Stimulated activated CD4-positive, alpha-beta T cell treated with anti-CD3 and anti-CD28 coated beads, Interleukin-2, amount 100 ng/mL, for 4 hours (primary cell): ENCODE results near the gene LRRC9.
"Not testable (repeated sequence)": the region's sequence is repeated elsewhere in the genome, so short reads cannot be mapped to it uniquely, and the experiment has no call there.

ENCODE experiments used
- DNase-seq: peaks from one replicate; pipeline ENCODE4 v3.0.0-alpha.2; 2020; ENCODE audit warnings: low read depth

The LRRC9 gene

DNA sequence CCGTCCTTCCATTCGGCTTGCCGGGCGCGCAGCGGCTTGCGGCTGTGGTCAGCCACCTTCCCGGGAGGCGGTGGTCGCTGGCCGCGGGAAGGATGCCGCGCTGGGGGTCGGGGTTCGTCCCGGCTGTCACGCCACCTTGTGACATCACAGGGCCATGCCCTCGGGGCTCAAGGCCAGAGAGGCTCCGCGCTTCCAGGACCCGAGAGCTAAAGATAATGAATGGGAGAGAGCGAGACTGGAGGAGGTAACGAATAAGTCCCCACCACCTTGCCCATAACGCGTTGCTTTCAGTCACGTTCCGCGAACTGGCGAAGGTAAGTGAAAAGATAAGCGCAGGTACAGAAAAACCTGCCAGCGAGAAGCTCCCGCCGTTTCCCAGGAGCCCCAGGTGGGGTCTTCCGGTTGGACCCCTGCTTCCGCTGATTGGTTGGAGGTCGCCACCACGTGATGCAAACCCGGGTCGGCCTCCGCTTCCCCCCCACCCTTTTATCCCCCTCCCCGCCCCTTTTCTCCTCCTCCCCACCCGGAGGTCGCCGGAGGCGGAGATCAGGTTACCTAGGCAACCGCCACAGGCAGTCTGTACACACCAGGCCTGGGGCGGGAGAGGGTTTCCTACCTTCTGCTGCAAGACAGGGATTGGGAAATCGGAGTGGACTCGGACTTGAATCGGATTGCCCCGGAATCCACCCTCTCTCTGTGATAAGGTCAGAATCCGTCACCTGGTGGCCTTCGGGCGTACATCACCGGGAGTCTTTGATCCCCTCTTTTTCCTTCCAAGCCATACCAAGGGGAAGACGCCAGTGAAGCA is at the start of gene LRRC9:
Gene LRRC9 (plus strand): TSS at position 575 of the 808 bp plus-strand sequence.
- DNase-seq = peak; percentile 9

DNA sequence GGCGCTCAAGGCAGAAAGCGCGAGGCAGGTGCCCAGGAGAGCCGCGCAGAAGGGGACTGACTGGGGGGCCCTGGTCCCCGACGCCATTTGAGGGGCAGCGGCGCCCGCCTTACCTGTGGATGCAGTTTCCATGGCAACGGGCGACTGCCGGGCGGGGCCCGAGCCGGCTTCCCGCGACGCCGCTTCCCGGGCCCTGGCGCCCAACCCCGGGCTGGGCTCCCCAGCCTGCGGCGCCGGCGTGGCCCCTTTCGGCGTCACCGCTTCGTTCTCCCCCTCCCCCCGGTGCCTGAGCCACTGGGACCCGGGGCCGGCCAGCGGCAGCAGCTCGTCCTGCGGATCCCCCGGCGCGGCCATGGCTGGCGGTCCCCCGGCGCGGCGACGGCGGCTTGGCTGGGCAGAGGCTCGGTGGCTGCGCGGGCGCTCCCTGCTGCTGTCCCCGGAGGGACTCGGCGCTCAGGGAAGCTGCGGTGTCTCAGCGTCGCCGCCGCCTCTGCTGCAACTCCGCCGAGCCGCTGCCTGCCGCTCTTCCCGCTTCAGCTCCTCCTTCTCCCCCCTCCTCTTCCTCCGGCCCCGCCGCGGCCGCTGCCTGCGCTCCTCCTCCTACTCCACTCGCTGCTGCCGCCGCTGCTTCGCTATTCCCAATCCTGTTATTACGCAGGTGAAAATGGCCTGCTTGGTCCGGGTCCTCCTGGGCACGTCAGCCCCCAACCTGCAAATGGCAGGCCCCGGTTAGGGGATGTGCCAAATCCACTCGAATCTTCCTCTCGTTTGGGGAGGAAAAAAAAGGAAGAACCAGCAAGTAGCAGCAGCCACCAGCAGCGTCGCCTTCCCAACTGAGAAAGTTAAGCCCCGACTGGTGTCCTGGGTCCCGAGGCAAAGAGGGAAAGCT is 49.4 kb upstream of the LRRC9 start, which contains the start of gene RTN1:
Gene RTN1 (minus strand): TSS at position 500 of the 889 bp plus-strand sequence. CDS start 146 bp downstream, at position 354.
- no peak for DNase-seq

DNA sequence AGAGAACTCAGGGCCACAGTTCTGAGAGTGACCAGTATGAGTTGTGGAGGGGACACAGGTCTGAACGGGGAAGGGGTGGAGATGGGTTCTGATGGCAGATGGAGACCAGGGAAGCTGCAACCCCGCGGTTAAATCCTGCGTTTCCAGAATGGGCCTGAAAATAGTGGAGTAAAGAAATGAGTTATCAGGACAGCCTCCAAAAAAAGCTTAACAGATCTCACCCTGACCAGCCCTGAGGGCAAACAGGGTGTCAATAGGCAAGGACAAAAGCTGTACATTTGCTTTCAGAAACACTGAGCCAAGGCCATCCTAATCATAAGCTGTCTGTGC is 48.8 kb upstream of the LRRC9 start:
- no peak for DNase-seq

DNA sequence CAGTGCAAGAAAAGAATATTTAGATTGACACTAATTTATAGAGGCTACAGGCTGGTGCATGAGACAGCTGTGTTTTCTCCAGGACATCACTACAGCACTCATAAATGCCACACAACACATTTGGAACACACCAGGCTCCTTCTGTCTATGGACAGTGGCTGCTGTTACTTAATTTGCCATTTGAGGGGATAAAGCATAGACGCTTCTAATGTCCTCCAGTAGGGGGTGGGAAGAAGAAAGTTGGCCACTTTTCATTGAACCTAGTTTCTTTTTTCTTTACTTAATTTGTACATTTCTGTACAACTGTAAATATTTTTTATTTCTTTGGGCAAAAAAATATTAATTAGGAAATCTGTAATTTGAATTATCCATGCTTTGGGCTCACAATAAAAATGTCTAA is 37.0 kb upstream of the LRRC9 start:
- no peak for DNase-seq

DNA sequence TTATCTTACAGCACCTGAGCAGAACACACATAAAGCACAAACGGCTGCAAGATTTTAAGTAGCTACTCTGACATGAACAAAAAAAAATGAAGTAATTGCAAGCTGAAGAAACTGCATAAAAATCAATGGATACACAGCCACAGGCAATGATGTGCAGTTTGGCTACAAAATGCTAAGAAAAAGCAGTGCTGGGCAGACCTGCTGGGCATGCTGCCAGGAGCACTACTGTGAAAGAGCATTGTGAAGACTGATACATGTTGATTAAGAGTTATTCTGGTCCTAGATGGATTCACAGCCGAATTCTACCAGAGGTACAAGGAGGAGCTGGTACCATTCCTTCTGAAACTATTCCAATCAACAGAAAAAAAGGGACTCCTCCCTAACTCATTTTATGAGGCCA is 29.3 kb upstream of the LRRC9 start:
- DNase-seq = no peak

- no peak for DNase-seq
Measured at GRCh38 chr14:59895721-59896120, 24.2 kb upstream of the LRRC9 start.

GRCh38 chr14:59897757-59898383 is 22.1 kb upstream of the LRRC9 start:
- DNase-seq = no peak

DNA sequence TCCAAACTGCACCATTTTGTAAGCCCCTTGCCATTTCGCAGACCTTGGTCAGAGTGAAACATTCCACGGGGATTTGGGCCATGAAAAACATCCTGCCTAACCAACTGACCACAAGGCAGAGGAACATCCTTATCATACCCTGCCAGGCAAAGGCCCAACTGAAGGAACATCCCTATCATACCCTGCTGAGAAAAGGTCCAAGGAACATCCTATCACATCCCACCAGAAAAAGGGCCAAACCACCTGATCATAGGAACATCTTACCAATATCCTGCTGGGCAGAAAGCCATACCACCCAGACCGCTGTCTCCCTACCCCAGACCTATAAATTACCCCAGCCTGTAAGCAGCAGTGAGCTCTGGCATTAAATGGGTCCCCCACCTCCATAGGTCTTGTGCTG is 19.4 kb upstream of the LRRC9 start:
- DNase-seq = no peak

DNA sequence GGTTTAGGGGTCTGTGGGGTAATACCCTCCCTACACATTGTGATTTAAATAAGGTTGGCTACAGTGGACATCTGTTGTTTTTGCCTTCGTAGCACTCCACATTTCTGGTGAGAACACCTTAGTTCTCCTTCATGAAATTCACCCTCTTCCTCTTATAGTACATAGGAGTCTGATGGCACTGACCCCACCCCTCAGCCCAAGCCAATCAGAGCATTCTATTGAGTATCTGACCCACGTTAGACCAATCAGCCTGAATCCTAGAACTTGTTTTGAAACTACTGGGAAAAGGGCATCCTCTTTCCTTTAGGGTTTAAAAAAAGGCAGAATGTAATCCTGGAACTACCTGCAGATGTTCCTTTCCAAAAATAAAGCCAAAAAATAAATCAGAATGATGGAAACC is 15.8 kb upstream of the LRRC9 start:
- no peak for DNase-seq

- DNase-seq = no peak
Measured at GRCh38 chr14:59905188-59905587, 14.8 kb upstream of the LRRC9 start.

- DNase-seq = no peak
Measured at GRCh38 chr14:59912443-59912842, 7.5 kb upstream of the LRRC9 start.

DNA sequence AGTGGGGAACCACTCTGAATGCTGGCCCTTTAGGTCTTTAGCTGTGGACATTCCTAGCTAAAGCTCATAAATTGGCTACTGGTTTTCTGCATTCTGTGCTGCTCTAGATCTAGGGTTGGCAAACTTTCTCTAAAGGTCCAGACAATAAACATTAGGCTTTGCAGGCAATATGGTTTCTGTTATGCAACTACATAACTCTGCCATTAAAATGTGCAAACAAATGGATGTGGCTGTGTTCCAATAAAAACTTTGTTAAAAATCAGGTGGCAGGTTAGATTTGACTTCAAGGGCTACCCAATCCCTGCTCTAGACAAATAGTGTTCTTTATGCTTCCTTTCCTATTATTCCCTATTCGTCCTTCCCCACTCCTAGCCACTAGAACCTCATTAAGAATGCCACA is 6.8 kb upstream of the LRRC9 start:
- no peak for DNase-seq

DNA sequence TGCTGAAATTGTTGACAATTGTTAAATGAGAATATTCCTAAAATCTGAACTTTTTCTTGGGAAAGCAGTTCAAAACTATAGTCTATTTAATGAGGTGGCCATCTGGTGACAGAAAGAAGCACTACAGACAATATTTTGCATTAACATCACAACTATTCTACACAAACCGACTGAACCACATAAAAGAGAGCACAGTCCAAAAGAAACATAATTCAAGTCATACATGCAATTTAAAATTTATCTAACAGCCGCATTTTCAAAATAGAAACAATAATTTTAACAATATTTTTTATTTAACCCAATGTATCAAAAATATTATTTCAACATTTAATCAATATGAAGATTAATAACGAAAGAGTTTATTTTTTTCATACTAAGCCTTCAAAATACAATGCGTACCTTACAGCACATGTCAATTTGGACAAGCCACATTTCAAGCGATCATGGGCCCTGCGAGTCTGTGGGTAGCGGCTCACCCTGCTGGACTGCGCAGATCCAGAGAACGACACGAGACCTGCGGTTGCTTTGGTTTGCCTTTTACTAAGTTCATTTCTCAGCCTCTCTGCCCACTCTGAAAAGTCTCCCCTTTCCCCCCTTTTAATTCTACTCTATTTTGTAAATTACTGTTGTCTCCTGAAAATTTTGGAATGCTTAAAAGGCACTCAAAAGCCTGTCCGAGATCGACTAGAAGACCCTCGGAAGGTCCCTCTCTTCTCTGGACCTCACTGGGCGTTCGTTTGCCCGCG is 947 bp upstream of the LRRC9 start:
- no peak for DNase-seq

DNA sequence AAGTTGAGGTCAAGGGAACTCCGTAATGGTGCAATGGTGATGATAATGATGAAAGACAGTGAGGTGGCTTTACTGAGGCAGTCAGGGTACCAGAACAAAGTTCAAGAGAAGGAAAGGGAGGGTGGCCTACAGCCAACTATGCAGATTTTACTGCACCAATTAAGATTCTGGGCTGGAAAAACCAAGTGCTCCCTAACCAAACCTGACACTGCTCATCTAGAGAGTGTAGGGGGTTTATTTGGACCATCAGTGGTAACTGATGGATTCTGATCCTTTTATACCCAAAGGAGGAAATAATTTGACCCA is 387 bp downstream of the LRRC9 start:
- no peak for DNase-seq

DNA sequence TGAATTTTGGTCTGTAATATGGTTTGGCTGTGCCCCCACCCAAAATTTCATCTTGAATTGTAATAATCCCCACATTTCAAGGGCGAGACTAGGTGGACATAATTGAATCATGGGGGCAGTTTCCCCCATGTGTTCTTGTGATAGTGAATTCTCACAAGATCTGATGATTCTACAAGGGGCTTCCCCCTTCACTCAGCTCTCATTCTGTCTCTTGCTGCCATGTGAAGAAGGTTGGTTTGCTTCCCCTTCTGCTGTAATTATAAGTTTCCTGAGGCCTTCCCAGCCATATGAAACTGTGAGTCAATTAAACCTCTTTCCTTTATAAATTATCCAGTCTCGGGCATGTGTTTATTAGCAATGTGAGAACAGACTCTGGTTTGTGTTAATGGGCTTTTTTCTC is 5.9 kb downstream of the LRRC9 start:
- DNase-seq = no peak

GRCh38 chr14:59926534-59926933 is 6.6 kb downstream of the LRRC9 start:
- no peak for DNase-seq

GRCh38 chr14:59931237-59931636 is 11.3 kb downstream of the LRRC9 start:
- no peak for DNase-seq

GRCh38 chr14:59936145-59936544 is 16.2 kb downstream of the LRRC9 start:
- no peak for DNase-seq

- no peak for DNase-seq
Measured at GRCh38 chr14:59939828-59940227, 19.9 kb downstream of the LRRC9 start.

DNA sequence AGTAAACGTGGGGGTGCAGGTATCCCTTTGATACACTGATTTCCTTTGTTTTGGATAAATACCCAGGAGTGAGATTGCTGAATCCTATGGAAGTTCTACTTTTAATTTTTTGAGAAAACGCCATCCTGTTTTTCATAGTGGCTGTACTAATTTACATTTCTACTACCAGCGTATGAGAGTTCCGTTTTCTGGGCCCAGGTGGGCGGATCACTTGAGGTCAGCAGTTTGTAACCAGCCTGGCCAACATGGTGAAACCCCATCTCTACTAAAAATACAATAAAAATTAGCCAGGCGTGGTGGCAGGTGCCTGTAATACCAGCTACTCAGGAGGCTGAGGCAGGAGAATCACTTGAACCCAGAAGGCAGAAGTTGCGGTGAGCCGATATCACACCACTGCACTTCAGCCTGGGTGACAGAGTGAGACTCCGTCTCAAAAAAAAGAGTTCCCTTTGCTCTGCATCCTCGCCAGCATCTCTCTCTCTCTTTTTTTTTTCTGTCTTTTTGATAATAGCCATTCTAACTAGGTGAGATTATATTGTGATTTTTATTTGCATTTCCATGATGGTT is 22.4 kb downstream of the LRRC9 start:
- not testable (repeated sequence) for DNase-seq

- no peak for DNase-seq
Measured at GRCh38 chr14:59944909-59945308, 25.0 kb downstream of the LRRC9 start.

DNA sequence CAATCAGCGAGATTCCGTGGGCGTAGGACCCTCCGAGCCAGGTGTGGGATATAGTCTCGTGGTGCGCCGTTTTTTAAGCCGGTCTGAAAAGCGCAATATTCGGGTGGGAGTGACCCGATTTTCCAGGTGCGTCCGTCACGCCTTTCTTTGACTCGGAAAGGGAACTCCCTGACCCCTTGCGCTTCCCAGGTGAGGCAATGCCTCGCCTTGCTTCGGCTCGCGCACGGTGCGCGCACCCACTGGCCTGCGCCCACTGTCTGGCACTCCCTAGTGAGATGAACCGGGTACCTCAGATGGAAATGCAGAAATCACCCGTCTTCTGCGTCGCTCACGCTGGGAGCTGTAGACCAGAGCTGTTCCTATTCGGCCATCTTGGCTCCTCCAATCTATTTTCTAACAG is 32.2 kb downstream of the LRRC9 start:
- DNase-seq = not testable (repeated sequence)
